Nephron progenitor cell (in vitro differentiated cells): Measurements from ENCODE around the gene LRRC40.
A peak's percentile ranks its signal among the peaks of the same experiment; 100 is the strongest.

ENCODE experiments used
- DNase-seq: peaks from one replicate; pipeline ENCODE4 v3.0.0; 2021
- H3K27ac Mint-ChIP-seq: 2 replicates; pipeline ENCODE4 v1.8.0; 2021; ENCODE audit warnings: mild to moderate bottlenecking, moderate library complexity, mixed read lengths
- H3K27me3 Mint-ChIP-seq: 2 replicates; pipeline ENCODE4 v1.8.0; 2021; ENCODE audit warnings: mild to moderate bottlenecking, low read depth, mixed read lengths; ENCODE audit not compliant: poor library complexity
- H3K36me3 Mint-ChIP-seq: 2 replicates; pipeline ENCODE4 v1.8.0; 2021; ENCODE audit warnings: low read depth, mixed read lengths
- H3K4me1 Mint-ChIP-seq: 2 replicates; pipeline ENCODE4 v1.8.0; 2021; ENCODE audit warnings: mixed read lengths
- H3K4me3 Mint-ChIP-seq: 2 replicates; pipeline ENCODE4 v1.8.0; 2021; ENCODE audit warnings: mild to moderate bottlenecking, moderate library complexity, mixed read lengths
- H3K9me3 Mint-ChIP-seq: 2 replicates; pipeline ENCODE4 v1.8.0; 2021; ENCODE audit warnings: mild to moderate bottlenecking, moderate library complexity, mixed read lengths
- CTCF ChIP-seq: fragments of 200-600 bp; sonication (generic); IDR thresholded peaks from 2 replicates; pipeline ENCODE4 v1.5.0; 2021; ENCODE audit warnings: antibody characterized with exemption

The LRRC40 gene

DNA sequence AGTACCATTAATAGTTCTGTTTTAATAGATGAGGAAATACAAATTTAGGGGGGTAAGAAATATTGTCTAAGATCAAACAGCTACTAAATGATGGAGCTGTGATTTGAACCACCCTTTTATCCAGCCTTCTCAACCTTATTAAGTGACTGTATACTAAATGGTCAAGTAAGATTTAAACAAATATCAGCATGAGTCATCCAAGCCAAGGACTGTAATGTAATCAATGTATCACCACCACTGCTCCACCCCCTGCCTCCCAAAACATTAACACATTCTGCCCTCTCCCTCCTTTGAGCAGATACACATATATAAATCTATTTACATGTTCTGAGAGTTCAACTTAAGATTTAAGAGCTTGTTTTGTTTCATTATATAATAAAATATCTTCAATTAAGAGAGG is 58.9 kb downstream of the LRRC40 start:
- Mint-ChIP-seq H3K27me3 (no peaks in the 10 kb centered on the region), H3K9me3 (no peaks in the 10 kb centered on the region), H3K36me3 (peaks cover 21% of the 10 kb centered on the region), H3K27ac (no peak overlapping the region), H3K4me1 (no peaks in the 10 kb centered on the region), H3K4me3 (no peak overlapping the region)
- TF ChIP-seq CTCF = no peak
- DNase-seq = no peak

DNA sequence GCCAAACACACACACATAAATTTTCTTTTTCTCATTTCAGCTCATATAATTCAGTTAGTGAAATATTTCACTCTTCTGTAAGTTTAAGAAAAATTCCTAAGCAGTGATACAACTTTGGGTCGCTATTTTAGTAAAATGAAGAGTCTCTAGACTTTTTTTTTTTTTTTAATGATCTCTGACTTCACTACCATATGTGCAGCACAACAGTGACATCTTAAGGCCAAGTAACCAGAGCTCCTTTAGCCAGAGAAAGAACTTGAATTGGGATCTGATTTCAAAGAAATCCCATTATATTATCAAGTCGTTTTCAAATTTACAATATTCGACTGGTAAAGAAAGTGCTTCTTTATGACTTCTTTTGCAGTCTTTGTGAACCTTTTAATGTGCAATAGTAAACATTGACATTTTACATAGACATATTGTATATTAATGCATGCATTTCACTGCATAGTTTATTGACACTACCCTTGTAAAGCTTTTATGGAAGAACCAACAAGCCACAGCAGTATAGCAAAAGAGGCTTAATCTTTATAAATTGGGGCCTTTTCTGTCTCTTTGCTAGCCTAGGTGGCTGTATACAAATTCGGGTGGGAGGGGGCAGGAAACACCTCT is 62.2 kb downstream of the LRRC40 start:
- Mint-ChIP-seq H3K9me3 (no peaks in the 10 kb centered on the region), H3K4me1 (no peaks in the 10 kb centered on the region), H3K27me3 (no peaks in the 10 kb centered on the region), H3K36me3 (peaks cover 17% of the 10 kb centered on the region), H3K27ac (no peak overlapping the region), H3K4me3 (no peak overlapping the region)
- TF ChIP-seq CTCF = no peak
- no peak for DNase-seq

GRCh38 chr1:70142075-70142474 is 63.3 kb downstream of the LRRC40 start:
- Mint-ChIP-seq H3K4me3 (no peak overlapping the region), H3K27me3 (no peaks in the 10 kb centered on the region), H3K27ac (no peak overlapping the region), H3K4me1 (no peaks in the 10 kb centered on the region), H3K36me3 (peaks cover 7% of the 10 kb centered on the region), H3K9me3 (no peaks in the 10 kb centered on the region)
- TF ChIP-seq CTCF = no peak
- DNase-seq = no peak

DNA sequence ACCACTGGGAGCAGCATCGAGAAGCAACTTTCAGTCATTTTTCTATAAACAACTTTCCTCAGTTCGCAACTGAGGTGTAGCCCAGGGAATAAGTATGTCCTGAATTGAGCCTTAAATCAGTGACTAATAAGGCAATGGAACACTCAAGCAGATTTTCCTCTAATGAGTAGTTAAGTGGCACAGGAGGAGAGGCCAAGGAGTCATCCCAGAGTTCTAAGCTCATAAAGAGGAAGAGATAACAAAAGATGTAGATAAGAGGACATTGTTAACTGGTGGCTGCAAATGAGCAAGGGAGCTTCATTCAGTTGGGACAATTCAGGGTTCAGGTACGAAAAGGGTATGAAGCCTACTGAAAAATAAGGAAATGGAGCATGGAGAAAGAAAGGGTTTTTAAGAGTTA is 64.5 kb downstream of the LRRC40 start:
- Mint-ChIP-seq H3K4me3 (no peak overlapping the region), H3K4me1 (no peaks in the 10 kb centered on the region), H3K36me3 (no peaks in the 10 kb centered on the region), H3K9me3 (no peaks in the 10 kb centered on the region), H3K27ac (peak overlapping the region; percentile 51), H3K27me3 (no peaks in the 10 kb centered on the region)
- TF ChIP-seq CTCF = no peak
- no peak for DNase-seq

DNA sequence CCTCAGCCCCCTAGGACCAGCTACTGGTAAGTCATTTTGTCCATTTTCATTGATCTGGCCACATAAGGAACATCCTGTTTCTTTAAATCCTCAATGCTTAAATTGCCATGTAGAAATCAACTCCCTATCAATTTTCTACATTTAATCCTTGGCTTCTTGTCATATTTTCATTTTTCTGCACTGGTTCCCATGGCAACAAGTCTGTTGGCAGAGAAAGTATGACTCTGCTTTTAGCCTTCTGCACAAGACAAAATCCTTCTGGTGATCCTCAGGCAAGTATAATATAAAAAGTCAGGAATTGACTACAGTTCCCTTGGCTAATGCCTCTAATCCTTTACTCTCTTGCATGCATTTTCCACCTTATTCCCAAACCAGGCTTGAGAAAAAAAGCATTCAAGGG is 65.0 kb downstream of the LRRC40 start:
- Mint-ChIP-seq H3K27ac (no peak overlapping the region), H3K36me3 (no peaks in the 10 kb centered on the region), H3K4me1 (no peaks in the 10 kb centered on the region), H3K9me3 (no peaks in the 10 kb centered on the region), H3K27me3 (no peaks in the 10 kb centered on the region), H3K4me3 (no peak overlapping the region)
- no peak for DNase-seq
- no peak for TF ChIP-seq CTCF

GRCh38 chr1:70134148-70134547 is 71.2 kb downstream of the LRRC40 start:
- TF ChIP-seq CTCF = no peak
- H3K4me1 Mint-ChIP-seq = no peaks in the 10 kb centered on the region
- no peak overlapping the region for H3K4me3 Mint-ChIP-seq
- H3K27ac Mint-ChIP-seq = no peak overlapping the region
- no peaks in the 10 kb centered on the region for H3K27me3 Mint-ChIP-seq
- H3K9me3 Mint-ChIP-seq = no peaks in the 10 kb centered on the region
- no peaks in the 10 kb centered on the region for H3K36me3 Mint-ChIP-seq
- DNase-seq = no peak
